Liver (tissue), 9 donors: ENCODE data around the gene CAMKK1. TPM values are rescaled to one million over a fixed set of nuclear protein-coding genes. Genes with fewer than 3 reads are reported as not detected.

Experiments
- DNase-seq: peaks from one replicate; pipeline ENCODE4 v3.0.0-alpha.2; 2017; ENCODE audit warnings: low spot score
- H3K27ac ChIP-seq, 2 donors: one replicate each; pipeline ENCODE4 v1.7.0; 2013; ENCODE audit warnings: inconsistent platforms in 2 of 2, low read length in 2 of 2, control low read depth in 1 of 2, low read depth in 1 of 2, mild to moderate bottlenecking in 1 of 2
- H3K27me3 ChIP-seq, 4 donors: one replicate each; pipeline versions ENCODE4 v1.6.1 to v1.7.0; 2013; ENCODE audit warnings: low read length in 3 of 4, inconsistent platforms in 1 of 4, mild to moderate bottlenecking in 1 of 4, moderate library complexity in 1 of 4; ENCODE audit not compliant: control insufficient read depth in 4 of 4, insufficient read depth in 4 of 4
- H3K36me3 ChIP-seq, 4 donors: one replicate each; pipeline versions ENCODE4 v1.6.1 to v1.7.0; 2013; ENCODE audit warnings: low read length in 3 of 4, mild to moderate bottlenecking in 3 of 4, low read depth in 1 of 4, moderate library complexity in 1 of 4; ENCODE audit not compliant: control insufficient read depth in 4 of 4, insufficient read depth in 3 of 4
- H3K4me1 ChIP-seq, 4 donors: one replicate each; pipeline versions ENCODE4 v1.6.1 to v1.7.0; 2013; ENCODE audit warnings: low read length in 3 of 4, mild to moderate bottlenecking in 3 of 4, moderate library complexity in 1 of 4; ENCODE audit not compliant: control insufficient read depth in 4 of 4, insufficient read depth in 4 of 4
- H3K4me3 ChIP-seq, 3 donors: one replicate each; pipeline versions ENCODE4 v1.6.1 to v1.7.0; 2013; ENCODE audit warnings: low read length in 3 of 3, control low read depth in 1 of 3, low read depth in 1 of 3, mild to moderate bottlenecking in 1 of 3
- H3K9ac ChIP-seq, 2 donors: one replicate each; pipeline ENCODE4 v1.7.0; 2013; ENCODE audit warnings: low read length in 2 of 2, mild to moderate bottlenecking in 2 of 2, moderate library complexity in 2 of 2, control low read depth in 1 of 2, low read depth in 1 of 2
- H3K9me3 ChIP-seq, 4 donors: one replicate each; pipeline versions ENCODE4 v1.6.1 to v1.7.0; 2013; ENCODE audit warnings: low read length in 3 of 4; ENCODE audit not compliant: control insufficient read depth in 4 of 4
- FOXA1 ChIP-seq: IDR thresholded peaks from 2 replicates; pipeline ENCODE4 v1.6.1; 2016; ENCODE audit warnings: antibody characterized with exemption
- FOXA2 ChIP-seq: IDR thresholded peaks from 2 replicates; pipeline ENCODE4 v1.6.1; 2016; ENCODE audit warnings: antibody characterized with exemption
- HNF4A ChIP-seq, 2 donors: conservative IDR thresholded peaks; 2 replicates each; pipeline ENCODE4 v1.6.1; 2016; ENCODE audit warnings: antibody characterized with exemption in 2 of 2, mild to moderate bottlenecking in 2 of 2
- HNF4G ChIP-seq: IDR thresholded peaks from 2 replicates; pipeline ENCODE4 v1.6.1; 2016; ENCODE audit warnings: antibody characterized with exemption
- JUND ChIP-seq, 2 donors: IDR thresholded peaks; 2 replicates each; pipeline ENCODE4 v1.6.1; 2016; ENCODE audit warnings: antibody characterized with exemption in 2 of 2
- NR2F2 ChIP-seq: IDR thresholded peaks from 2 replicates; pipeline ENCODE4 v1.6.1; 2016; ENCODE audit warnings: antibody characterized with exemption
- RAD21 ChIP-seq, 2 donors: IDR thresholded peaks; 2 replicates each; pipeline ENCODE4 v1.6.1; 2016; ENCODE audit warnings: antibody characterized with exemption in 2 of 2, mild to moderate bottlenecking in 2 of 2
- RXRA ChIP-seq, 2 donors: IDR thresholded peaks; 2 replicates each; pipeline ENCODE4 v1.6.1; 2017 to 2018; ENCODE audit warnings: antibody characterized with exemption in 2 of 2, mild to moderate bottlenecking in 1 of 2
- SP1 ChIP-seq: IDR thresholded peaks from 2 replicates; pipeline ENCODE4 v1.6.1; 2018; ENCODE audit warnings: antibody characterized with exemption, mild to moderate bottlenecking
- TAF1 ChIP-seq: conservative IDR thresholded peaks from 2 replicates; pipeline ENCODE4 v1.6.1; 2016; ENCODE audit warnings: antibody characterized with exemption, mild to moderate bottlenecking
- YY1 ChIP-seq: IDR thresholded peaks from 2 replicates; pipeline ENCODE4 v1.6.1; 2016; ENCODE audit warnings: antibody characterized with exemption, mild to moderate bottlenecking
- WGBS: extraction: QIAGEN DNeasy Blood & Tissue Kit; methylation state at CpG from one replicate; pipeline ENCODE4 v1.1.7; 2013; 5-methylcytosine and 5-hydroxymethylcytosine counted together
- polyA plus RNA-seq, 2 donors: library from polyadenylated mRNA; stranded (reverse) in 1 of 2; unstranded in 1 of 2; fragments of 200-250 nt in 1 of 2; fragments of >200 nt in 1 of 2; fragmentation: Nextera tagmentation in 1 of 2; extraction: Ambion mirVana in 1 of 2; gene quantifications; one replicate each; pipeline versions ENCODE4 v1.2.1 to v1.2.3, GENCODE V29; 2013 to 2015
- total RNA-seq, 2 donors: library from RNA; depleted of rRNA; stranded (reverse); fragments of >200 nt; gene quantifications; one replicate each; pipeline ENCODE4 v1.2.3, GENCODE V29; 2014
- TF ChIP-seq, protein P1 (sequence below): IDR thresholded peaks from 2 replicates; pipeline ENCODE4 v1.6.1; 2016; ENCODE audit warnings: antibody characterized with exemption
- TF ChIP-seq, protein P2 (sequence below): IDR thresholded peaks from 2 replicates; pipeline ENCODE4 v1.6.1; 2016; ENCODE audit warnings: antibody characterized with exemption
- TF ChIP-seq, protein P3 (sequence below): fragments of 150-350 bp; IDR thresholded peaks from 2 replicates; pipeline ENCODE4 v1.5.1; 2017; ENCODE audit warnings: improper control_type of control experiment, low read depth, low read length; ENCODE audit not compliant: missing input control
- TF ChIP-seq, protein P4 (sequence below): IDR thresholded peaks from 2 replicates; pipeline ENCODE4 v1.6.1; 2016; ENCODE audit warnings: antibody characterized with exemption, mild to moderate bottlenecking
- TF ChIP-seq, protein P5 (sequence below): IDR thresholded peaks from 2 replicates; pipeline ENCODE4 v1.6.1; 2016; ENCODE audit warnings: antibody characterized with exemption
- donor health status: healthy.
- donor health status: healthy.
- donor health status: healthy.
- donor health status: healthy.
- donor health status: healthy.

Gene CAMKK1
- total and polyA plus RNA-seq, 4 donors = 0.24 to 0.67 (median 0.50) TPM

DNA sequence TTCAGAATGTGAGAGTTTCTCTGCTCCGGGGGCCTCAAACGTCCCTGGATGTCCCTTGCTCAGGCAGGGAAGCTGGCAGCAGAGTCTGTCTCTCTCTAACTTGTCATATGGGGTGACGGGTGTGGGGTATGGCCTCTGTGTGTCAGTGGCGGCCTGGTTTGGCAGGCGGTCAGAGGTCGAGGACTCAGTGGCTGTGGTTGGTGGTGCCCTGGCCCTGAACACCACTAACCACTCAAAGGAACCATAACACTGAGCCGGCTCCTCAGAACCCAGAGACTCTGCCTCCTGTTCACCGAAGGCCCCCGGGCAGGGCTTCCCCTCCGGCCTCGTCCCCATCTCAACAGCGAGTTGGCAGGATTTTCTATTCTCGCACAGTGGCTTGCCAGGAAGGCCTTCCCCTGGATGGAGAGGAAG, 22.7 kb upstream of the CAMKK1 start:
- H3K9me3 ChIP-seq = no peaks in the 10 kb centered on the region
- H3K4me1 ChIP-seq = peaks cover 0 to 4% (median 2%) of the 10 kb centered on the region in 4 donors
- no peaks in the 10 kb centered on the region for H3K27me3 ChIP-seq
- H3K36me3 ChIP-seq = no peaks in the 10 kb centered on the region
- no peak overlapping the region for H3K9ac ChIP-seq
- WGBS = 76% methylated on average over 13 of the region's 13 CpGs
- DNase-seq = no peak
- H3K4me3 ChIP-seq = no peak overlapping the region
- peak overlapping the region in 1 of 2 donors; percentile 53 for H3K27ac ChIP-seq
- TF ChIP-seq, protein P1, sequence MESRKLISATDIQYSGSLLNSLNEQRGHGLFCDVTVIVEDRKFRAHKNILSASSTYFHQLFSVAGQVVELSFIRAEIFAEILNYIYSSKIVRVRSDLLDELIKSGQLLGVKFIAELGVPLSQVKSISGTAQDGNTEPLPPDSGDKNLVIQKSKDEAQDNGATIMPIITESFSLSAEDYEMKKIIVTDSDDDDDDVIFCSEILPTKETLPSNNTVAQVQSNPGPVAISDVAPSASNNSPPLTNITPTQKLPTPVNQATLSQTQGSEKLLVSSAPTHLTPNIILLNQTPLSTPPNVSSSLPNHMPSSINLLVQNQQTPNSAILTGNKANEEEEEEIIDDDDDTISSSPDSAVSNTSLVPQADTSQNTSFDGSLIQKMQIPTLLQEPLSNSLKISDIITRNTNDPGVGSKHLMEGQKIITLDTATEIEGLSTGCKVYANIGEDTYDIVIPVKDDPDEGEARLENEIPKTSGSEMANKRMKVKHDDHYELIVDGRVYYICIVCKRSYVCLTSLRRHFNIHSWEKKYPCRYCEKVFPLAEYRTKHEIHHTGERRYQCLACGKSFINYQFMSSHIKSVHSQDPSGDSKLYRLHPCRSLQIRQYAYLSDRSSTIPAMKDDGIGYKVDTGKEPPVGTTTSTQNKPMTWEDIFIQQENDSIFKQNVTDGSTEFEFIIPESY = no peak
- no peak for TF ChIP-seq JUND (IDR thresholded peaks at IDR 0.05)

DNA sequence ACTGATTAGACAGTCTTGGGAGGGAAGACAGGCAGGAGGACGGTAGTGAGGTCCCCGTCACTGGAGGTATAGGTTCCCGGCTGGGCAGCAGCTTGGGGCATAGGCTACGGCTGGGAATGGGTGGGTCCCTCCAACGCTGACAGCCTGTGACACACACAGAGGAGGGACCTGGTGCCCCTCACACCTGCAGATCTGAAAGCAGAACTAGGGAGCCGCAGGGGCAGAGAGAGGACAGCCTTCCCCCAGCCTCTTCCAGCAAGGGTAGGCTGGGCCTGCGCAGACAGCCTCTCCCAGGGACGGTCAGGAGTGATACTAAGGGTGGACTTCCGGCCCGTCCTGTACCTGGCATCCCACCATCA, 21.4 kb upstream of the CAMKK1 start:
- H3K36me3 ChIP-seq = no peaks in the 10 kb centered on the region
- peaks cover 0 to 4% (median 2%) of the 10 kb centered on the region in 4 donors for H3K4me1 ChIP-seq
- H3K9ac ChIP-seq = peak overlapping the region in 1 of 2 donors; percentile 36
- H3K9me3 ChIP-seq = no peaks in the 10 kb centered on the region
- no peak overlapping the region for H3K4me3 ChIP-seq
- WGBS = 88% methylated on average over 10 of the region's 10 CpGs
- no peaks in the 10 kb centered on the region for H3K27me3 ChIP-seq
- no peak overlapping the region for H3K27ac ChIP-seq
- TF ChIP-seq, protein P1 = no peak
- TF ChIP-seq FOXA1 (no peak), FOXA2 (no peak), TAF1 (no peak), RXRA (IDR thresholded peaks at IDR 0.05) (no peak), YY1 (no peak), JUND (IDR thresholded peaks at IDR 0.05) (no peak), NR2F2 (no peak), RAD21 (IDR thresholded peaks at IDR 0.05) (no peak), HNF4A (conservative IDR thresholded peaks at IDR 0.05) (no peak), HNF4G (no peak), SP1 (no peak)
- TF ChIP-seq, protein P2, sequence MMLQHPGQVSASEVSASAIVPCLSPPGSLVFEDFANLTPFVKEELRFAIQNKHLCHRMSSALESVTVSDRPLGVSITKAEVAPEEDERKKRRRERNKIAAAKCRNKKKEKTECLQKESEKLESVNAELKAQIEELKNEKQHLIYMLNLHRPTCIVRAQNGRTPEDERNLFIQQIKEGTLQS = no peak
- TF ChIP-seq, protein P3, sequence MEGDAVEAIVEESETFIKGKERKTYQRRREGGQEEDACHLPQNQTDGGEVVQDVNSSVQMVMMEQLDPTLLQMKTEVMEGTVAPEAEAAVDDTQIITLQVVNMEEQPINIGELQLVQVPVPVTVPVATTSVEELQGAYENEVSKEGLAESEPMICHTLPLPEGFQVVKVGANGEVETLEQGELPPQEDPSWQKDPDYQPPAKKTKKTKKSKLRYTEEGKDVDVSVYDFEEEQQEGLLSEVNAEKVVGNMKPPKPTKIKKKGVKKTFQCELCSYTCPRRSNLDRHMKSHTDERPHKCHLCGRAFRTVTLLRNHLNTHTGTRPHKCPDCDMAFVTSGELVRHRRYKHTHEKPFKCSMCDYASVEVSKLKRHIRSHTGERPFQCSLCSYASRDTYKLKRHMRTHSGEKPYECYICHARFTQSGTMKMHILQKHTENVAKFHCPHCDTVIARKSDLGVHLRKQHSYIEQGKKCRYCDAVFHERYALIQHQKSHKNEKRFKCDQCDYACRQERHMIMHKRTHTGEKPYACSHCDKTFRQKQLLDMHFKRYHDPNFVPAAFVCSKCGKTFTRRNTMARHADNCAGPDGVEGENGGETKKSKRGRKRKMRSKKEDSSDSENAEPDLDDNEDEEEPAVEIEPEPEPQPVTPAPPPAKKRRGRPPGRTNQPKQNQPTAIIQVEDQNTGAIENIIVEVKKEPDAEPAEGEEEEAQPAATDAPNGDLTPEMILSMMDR = no peak
- TF ChIP-seq, protein P4, sequence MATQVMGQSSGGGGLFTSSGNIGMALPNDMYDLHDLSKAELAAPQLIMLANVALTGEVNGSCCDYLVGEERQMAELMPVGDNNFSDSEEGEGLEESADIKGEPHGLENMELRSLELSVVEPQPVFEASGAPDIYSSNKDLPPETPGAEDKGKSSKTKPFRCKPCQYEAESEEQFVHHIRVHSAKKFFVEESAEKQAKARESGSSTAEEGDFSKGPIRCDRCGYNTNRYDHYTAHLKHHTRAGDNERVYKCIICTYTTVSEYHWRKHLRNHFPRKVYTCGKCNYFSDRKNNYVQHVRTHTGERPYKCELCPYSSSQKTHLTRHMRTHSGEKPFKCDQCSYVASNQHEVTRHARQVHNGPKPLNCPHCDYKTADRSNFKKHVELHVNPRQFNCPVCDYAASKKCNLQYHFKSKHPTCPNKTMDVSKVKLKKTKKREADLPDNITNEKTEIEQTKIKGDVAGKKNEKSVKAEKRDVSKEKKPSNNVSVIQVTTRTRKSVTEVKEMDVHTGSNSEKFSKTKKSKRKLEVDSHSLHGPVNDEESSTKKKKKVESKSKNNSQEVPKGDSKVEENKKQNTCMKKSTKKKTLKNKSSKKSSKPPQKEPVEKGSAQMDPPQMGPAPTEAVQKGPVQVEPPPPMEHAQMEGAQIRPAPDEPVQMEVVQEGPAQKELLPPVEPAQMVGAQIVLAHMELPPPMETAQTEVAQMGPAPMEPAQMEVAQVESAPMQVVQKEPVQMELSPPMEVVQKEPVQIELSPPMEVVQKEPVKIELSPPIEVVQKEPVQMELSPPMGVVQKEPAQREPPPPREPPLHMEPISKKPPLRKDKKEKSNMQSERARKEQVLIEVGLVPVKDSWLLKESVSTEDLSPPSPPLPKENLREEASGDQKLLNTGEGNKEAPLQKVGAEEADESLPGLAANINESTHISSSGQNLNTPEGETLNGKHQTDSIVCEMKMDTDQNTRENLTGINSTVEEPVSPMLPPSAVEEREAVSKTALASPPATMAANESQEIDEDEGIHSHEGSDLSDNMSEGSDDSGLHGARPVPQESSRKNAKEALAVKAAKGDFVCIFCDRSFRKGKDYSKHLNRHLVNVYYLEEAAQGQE = no peak
- TF ChIP-seq, protein P5, sequence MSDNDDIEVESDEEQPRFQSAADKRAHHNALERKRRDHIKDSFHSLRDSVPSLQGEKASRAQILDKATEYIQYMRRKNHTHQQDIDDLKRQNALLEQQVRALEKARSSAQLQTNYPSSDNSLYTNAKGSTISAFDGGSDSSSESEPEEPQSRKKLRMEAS = no peak
- DNase-seq = no peak
